OCI-LY3 (cell line): Measurements from ENCODE around the gene MROH2B.
"Not testable (repeated sequence)": the region's sequence is repeated elsewhere in the genome, so short reads cannot be mapped to it uniquely, and the experiment has no call there.

Source experiments
- H2AFZ ChIP-seq: fragments of 200-600, 300-600 bp; shearing (Covaris generic); 2 replicates; pipeline ENCODE4 v1.6.0; 2014; ENCODE audit warnings: antibody characterized with exemption, low read depth, low read length
- H3K27ac ChIP-seq: fragments of 200-600, 300-600 bp; sonication (generic); 2 replicates; pipeline ENCODE4 v1.5.1; 2014; ENCODE audit warnings: mild to moderate bottlenecking, low read length, moderate library complexity, mixed read lengths
- H3K27me3 ChIP-seq: fragments of 200-600, 300-600 bp; sonication (generic); 2 replicates; pipeline ENCODE4 v1.6.1; 2014; ENCODE audit warnings: low read depth, low read length, mixed read lengths
- H3K36me3 ChIP-seq: fragments of 200-600, 300-600 bp; sonication (generic); replicated peaks from 2 replicates; pipeline ENCODE3; 2014; ENCODE audit warnings: low read depth, low read length, mixed read lengths
- H3K4me1 ChIP-seq: fragments of 300-600, 200-600 bp; sonication (generic); 2 replicates; pipeline ENCODE4 v1.6.1; 2014; ENCODE audit warnings: low read length, mixed read lengths
- H3K4me2 ChIP-seq: fragments of 200-600, 300-600 bp; sonication (generic); 2 replicates; pipeline ENCODE4 v1.6.1; 2014; ENCODE audit warnings: low read length, mixed read lengths
- H3K4me3 ChIP-seq: fragments of 300-600, 200-600 bp; sonication (generic); 2 replicates; pipeline ENCODE4 v1.5.1; 2014; ENCODE audit warnings: antibody characterized with exemption, mild to moderate bottlenecking, low read length, moderate library complexity
- H3K79me2 ChIP-seq: fragments of 300-600, 200-600 bp; shearing (Covaris generic); 2 replicates; pipeline ENCODE4 v1.6.1; 2014; ENCODE audit warnings: mild to moderate bottlenecking, low read length, mixed read lengths
- H3K9ac ChIP-seq: fragments of 300-600, 200-600 bp; shearing (Covaris generic); 2 replicates; pipeline ENCODE4 v1.6.0; 2014; ENCODE audit warnings: mild to moderate bottlenecking, low read length, moderate library complexity
- H3K9me3 ChIP-seq: fragments of 200-600, 300-600 bp; shearing (Covaris generic); 2 replicates; pipeline ENCODE4 v1.6.1; 2014; ENCODE audit warnings: low read length, mixed read lengths; ENCODE audit not compliant: insufficient read depth
- H4K20me1 ChIP-seq: fragments of 200-600, 300-600 bp; sonication (generic); 2 replicates; pipeline ENCODE4 v1.6.1; 2016; ENCODE audit warnings: low read length, mixed read lengths; ENCODE audit not compliant: insufficient read depth
- CTCF ChIP-seq: fragments of 200-600, 300-600 bp; sonication (generic); IDR thresholded peaks from 2 replicates; pipeline ENCODE4 v1.5.1; 2014; ENCODE audit warnings: antibody characterized with exemption, low read length, low read depth
- EZH2phosphoT487 ChIP-seq: fragments of 200-600 bp; shearing (Covaris generic); IDR thresholded peaks from 2 replicates; pipeline ENCODE4 v1.6.1; 2018; ENCODE audit warnings: antibody characterized with exemption, mixed run types, low read depth

Gene MROH2B

GRCh38 chr5:41032973-41033372 lies 38.2 kb downstream of the MROH2B start:
- no peak overlapping the region for H3K9ac ChIP-seq
- no peak overlapping the region for H2AFZ ChIP-seq
- no peaks in the 10 kb centered on the region for H3K4me1 ChIP-seq

GRCh38 chr5:41022600-41022999 lies 48.5 kb downstream of the MROH2B start:
- not testable (repeated sequence) for H3K4me1 ChIP-seq, H3K9ac ChIP-seq, H3K4me2 ChIP-seq, H3K27me3 ChIP-seq, H3K36me3 ChIP-seq, H2AFZ ChIP-seq, H3K27ac ChIP-seq, H3K79me2 ChIP-seq, H3K4me3 ChIP-seq, H3K9me3 ChIP-seq, H4K20me1 ChIP-seq

More at GRCh38 chr5:41032973-41033372, 38.2 kb downstream of the MROH2B start:
- Histone ChIP-seq H3K79me2 (no peaks in the 10 kb centered on the region), H3K4me3 (no peak overlapping the region), H3K27ac (no peak overlapping the region), H3K9me3 (no peaks in the 10 kb centered on the region), H4K20me1 (no peaks in the 10 kb centered on the region), H3K4me2 (no peak overlapping the region), H3K27me3 (no peaks in the 10 kb centered on the region), H3K36me3 (no peaks in the 10 kb centered on the region)
- TF ChIP-seq CTCF (no peak), EZH2phosphoT487 (no peak)

GRCh38 chr5:41012318-41012717 lies 58.8 kb downstream of the MROH2B start:
- Histone ChIP-seq H3K79me2 (no peaks in the 10 kb centered on the region), H3K27me3 (no peaks in the 10 kb centered on the region), H2AFZ (no peak overlapping the region), H3K4me1 (peaks cover 3% of the 10 kb centered on the region; the same call in 1 of the 2 replicates), H3K4me2 (no peak overlapping the region), H3K36me3 (no peaks in the 10 kb centered on the region), H3K9ac (no peak overlapping the region), H3K27ac (no peak overlapping the region), H3K4me3 (no peak overlapping the region), H4K20me1 (no peaks in the 10 kb centered on the region), H3K9me3 (no peaks in the 10 kb centered on the region)
- TF ChIP-seq CTCF (no peak), EZH2phosphoT487 (no peak)

- Histone ChIP-seq H3K79me2 (no peaks in the 10 kb centered on the region), H3K27ac (no peak overlapping the region), H3K4me3 (no peak overlapping the region), H3K4me2 (no peak overlapping the region), H3K4me1 (peaks cover 3% of the 10 kb centered on the region; the same call in 1 of the 2 replicates), H2AFZ (no peak overlapping the region), H4K20me1 (no peaks in the 10 kb centered on the region), H3K36me3 (no peaks in the 10 kb centered on the region), H3K27me3 (no peaks in the 10 kb centered on the region), H3K9ac (no peak overlapping the region), H3K9me3 (no peaks in the 10 kb centered on the region)
- TF ChIP-seq CTCF (no peak), EZH2phosphoT487 (no peak)
These were observed 60.6 kb downstream of the MROH2B start for GRCh38 chr5:41010572-41010971.

GRCh38 chr5:41009232-41009631 lies 61.9 kb downstream of the MROH2B start:
- Histone ChIP-seq H3K9ac (no peak overlapping the region), H3K79me2 (no peaks in the 10 kb centered on the region), H3K4me3 (no peak overlapping the region), H4K20me1 (no peaks in the 10 kb centered on the region), H2AFZ (no peak overlapping the region), H3K4me2 (no peak overlapping the region), H3K9me3 (no peaks in the 10 kb centered on the region), H3K36me3 (no peaks in the 10 kb centered on the region), H3K27me3 (no peaks in the 10 kb centered on the region), H3K4me1 (peaks cover 3% of the 10 kb centered on the region; the same call in 1 of the 2 replicates), H3K27ac (no peak overlapping the region)
- TF ChIP-seq EZH2phosphoT487, result no peak
- no peak for TF ChIP-seq CTCF
